Aorta (tissue), 5 donors: ENCODE measurements around the gene FAHD2B. TPM values are rescaled to one million over a fixed set of nuclear protein-coding genes. Genes with fewer than 3 reads are reported as not detected.
A peak's percentile ranks its signal among the peaks of the same experiment; 100 is the strongest.
"Not testable (repeated sequence)": the region's sequence is repeated elsewhere in the genome, so short reads cannot be mapped to it uniquely, and the experiment has no call there.

Experiments used
- ATAC-seq: fragments of 200-7000 bp; cut with Tn5 transposase; one replicate; pipeline ENCODE4 v1.9.1; 2022; ENCODE audit warnings: moderate library complexity; ENCODE audit not compliant: low FRiP score
- DNase-seq, 2 donors: peaks; one replicate each; pipeline ENCODE4 v3.0.0-alpha.2; 2020
- H3K27ac ChIP-seq, 2 donors: one replicate each; pipeline ENCODE4 v1.5.1; 2013; ENCODE audit warnings: low read length in 2 of 2, mild to moderate bottlenecking in 2 of 2, moderate library complexity in 2 of 2, control low read depth in 1 of 2, inconsistent platforms in 1 of 2, low read depth in 1 of 2
- H3K27me3 ChIP-seq, 2 donors: one replicate each; pipeline ENCODE4 v1.6.1; 2013; ENCODE audit warnings: control low read depth in 1 of 2, low read length in 1 of 2, mild to moderate bottlenecking in 1 of 2, moderate library complexity in 1 of 2; ENCODE audit not compliant: insufficient read depth in 2 of 2, control insufficient read depth in 1 of 2
- H3K36me3 ChIP-seq, 2 donors: one replicate each; pipeline ENCODE4 v1.6.1; 2013; ENCODE audit warnings: control low read depth in 1 of 2, low read length in 1 of 2, mild to moderate bottlenecking in 1 of 2; ENCODE audit not compliant: insufficient read depth in 2 of 2, control insufficient read depth in 1 of 2
- H3K4me1 ChIP-seq, 2 donors: one replicate each; pipeline ENCODE4 v1.6.1; 2013; ENCODE audit warnings: low read length in 2 of 2, control low read depth in 1 of 2, mild to moderate bottlenecking in 1 of 2, moderate library complexity in 1 of 2; ENCODE audit not compliant: insufficient read depth in 2 of 2, control insufficient read depth in 1 of 2
- H3K4me3 ChIP-seq, 2 donors: one replicate each; pipeline ENCODE4 v1.5.1; 2013; ENCODE audit warnings: low read length in 2 of 2, control low read depth in 1 of 2, mild to moderate bottlenecking in 1 of 2
- H3K9me3 ChIP-seq: one replicate; pipeline ENCODE4 v1.6.1; 2013; ENCODE audit warnings: mild to moderate bottlenecking, low read length; ENCODE audit not compliant: control insufficient read depth
- WGBS, 2 donors: extraction: QIAGEN DNeasy Blood & Tissue Kit; methylation state at CpG; one replicate each; pipeline ENCODE4 v1.1.7; 2013; 5-methylcytosine and 5-hydroxymethylcytosine counted together
- intact Hi-C, 2 donors: fragments of 100-400 bp; cut with DNase I; formaldehyde crosslinking; loops; one replicate each; pipeline versions ENCODE4 v1.14.2 to v1.15.0; 2022
- polyA plus RNA-seq, 2 donors: library from polyadenylated mRNA; stranded (reverse); fragments of 200-250 nt; gene quantifications; one replicate each; pipeline ENCODE4 v1.2.3, GENCODE V29; 2013
- total RNA-seq, 2 donors: library from RNA; stranded (reverse); fragmentation: NEBNext Ultra II Directional; extraction: Animal tissue kit (Norgen Biotek cat#: 25700); gene quantifications; one replicate each; pipeline ENCODE4 v1.2.1, GENCODE V29; 2021
- donor health status: healthy with polysubstance abuse.
- donor health status: Bipolar disorder and iron deficiency.
- donor health status: DM: no; HTN: no; CAD: no.
- donor health status: DM: no; HTN: no; CAD: no.
- donor health status: DM: yes; HTN: yes; CAD: no.

FAHD2B gene
- total and polyA plus RNA-seq, 4 donors, result 12.0 to 20.0 (median 13.9) TPM

GRCh38 chr2:97098786-97099372 is 4.2 kb upstream of the FAHD2B start:
- H3K9me3 ChIP-seq, H3K36me3 ChIP-seq, H3K4me3 ChIP-seq, H3K27ac ChIP-seq, intact Hi-C loops, H3K27me3 ChIP-seq, DNase-seq, ATAC-seq, H3K4me1 ChIP-seq: not testable (repeated sequence)
- 79 to 84% methylated on average over 3 of the region's 3 CpGs for WGBS, 2 donors

GRCh38 chr2:97095661-97096060 is 979 bp upstream of the FAHD2B start:
- intact Hi-C loops, result no loop called here
- Histone ChIP-seq H3K4me1 (no peaks in the 10 kb centered on the region), H3K4me3 (no peak overlapping the region), H3K27me3 (no peaks in the 10 kb centered on the region), H3K27ac (no peak overlapping the region), H3K9me3 (no peaks in the 10 kb centered on the region), H3K36me3 (no peaks in the 10 kb centered on the region)
- 81 to 83% methylated on average over 12 of the region's 12 CpGs for WGBS, 2 donors
- ATAC-seq, result no peak
- DNase-seq, result no peak

- H3K27me3 ChIP-seq, H3K27ac ChIP-seq, H3K4me3 ChIP-seq, H3K36me3 ChIP-seq, H3K9me3 ChIP-seq, H3K4me1 ChIP-seq, intact Hi-C loops, DNase-seq: not testable (repeated sequence)
- ATAC-seq, result peak; percentile 44
- 71 to 75% methylated on average over 4 to 5 of the region's 33 CpGs for WGBS, 2 donors
Measured at GRCh38 chr2:97093983-97094771, 505 bp downstream of the FAHD2B start.

DNA sequence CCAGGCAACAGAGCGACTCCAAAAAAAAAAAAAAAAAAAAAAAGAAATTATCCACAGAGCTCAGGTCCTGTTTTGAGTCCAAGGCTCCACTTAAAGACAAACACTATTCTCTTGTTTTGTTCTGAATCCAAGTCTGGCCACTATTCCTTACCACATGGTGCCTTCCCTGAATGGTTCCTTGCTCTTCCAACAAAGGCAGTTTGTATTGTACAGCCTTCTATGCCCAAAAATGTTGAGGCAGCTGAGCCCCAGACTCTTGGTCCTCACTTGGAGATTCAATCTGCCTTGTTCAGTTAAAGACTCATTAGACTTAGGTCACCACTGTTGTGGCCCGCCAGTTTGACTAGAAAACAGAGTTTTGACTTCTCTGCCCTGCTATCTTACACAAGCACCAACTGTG is 1.7 kb downstream of the FAHD2B start:
- intact Hi-C loops, ATAC-seq, H3K9me3 ChIP-seq, H3K36me3 ChIP-seq, DNase-seq, H3K4me3 ChIP-seq, H3K4me1 ChIP-seq, H3K27me3 ChIP-seq: not testable (repeated sequence)
- peak overlapping the region in 1 of 2 donors; percentile 25 for H3K27ac ChIP-seq
- 51 to 67% methylated on average over 2 of the region's 2 CpGs for WGBS, 2 donors

DNA sequence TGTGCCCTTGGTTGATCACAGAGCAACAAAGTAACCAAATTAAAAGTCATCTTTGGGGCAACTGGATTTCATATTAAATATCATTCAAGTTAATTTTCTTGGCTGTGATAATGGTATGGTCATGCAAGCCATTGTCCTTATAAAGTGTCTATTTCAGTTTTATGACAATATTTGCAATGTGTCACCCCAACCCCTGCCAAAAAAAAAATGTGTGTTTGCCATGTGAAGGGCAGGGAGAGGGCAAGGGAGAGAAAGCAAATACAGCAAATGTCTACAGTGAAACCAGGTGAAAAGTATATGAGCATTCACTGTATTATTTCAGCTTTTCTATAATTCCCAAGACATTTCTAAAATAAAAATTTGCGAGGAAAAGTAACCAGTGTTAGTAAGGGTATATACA is 6.0 kb downstream of the FAHD2B start:
- H3K27me3 ChIP-seq, DNase-seq, H3K9me3 ChIP-seq, H3K27ac ChIP-seq, intact Hi-C loops, ATAC-seq, H3K4me3 ChIP-seq, H3K36me3 ChIP-seq, H3K4me1 ChIP-seq: not testable (repeated sequence)
- 92 to 94% methylated on average over 1 of the region's 1 CpG for WGBS, 2 donors

GRCh38 chr2:97085093-97085492 is 9.6 kb downstream of the FAHD2B start:
- DNase-seq, H3K4me3 ChIP-seq, H3K4me1 ChIP-seq, intact Hi-C loops, H3K27ac ChIP-seq, H3K27me3 ChIP-seq, H3K9me3 ChIP-seq, H3K36me3 ChIP-seq: not testable (repeated sequence)
- ATAC-seq, result peak; percentile 58
- 81 to 88% methylated on average over 2 of the region's 7 CpGs for WGBS, 2 donors

DNA sequence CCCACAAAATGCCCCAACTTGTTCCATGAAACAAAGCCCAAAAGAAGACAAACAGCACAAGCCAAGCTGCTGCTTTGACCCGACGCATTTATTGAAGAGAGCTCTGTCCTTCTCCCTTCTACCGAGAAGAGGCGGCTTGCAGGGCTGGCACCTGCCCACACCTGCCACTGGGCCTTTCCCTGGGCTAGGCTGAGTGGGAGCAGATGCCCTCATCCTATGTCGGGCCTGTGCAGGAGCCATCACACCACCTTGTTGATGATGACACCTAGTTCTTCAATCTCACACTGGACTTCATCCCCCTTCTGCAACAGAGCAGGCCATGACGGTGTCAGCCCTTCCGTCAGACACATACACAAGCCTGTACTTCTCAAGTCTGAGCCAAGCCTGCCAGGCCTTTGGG is 11.2 kb downstream of the FAHD2B start:
- H3K36me3 ChIP-seq, H3K9me3 ChIP-seq, ATAC-seq, intact Hi-C loops, DNase-seq, H3K27ac ChIP-seq, H3K4me1 ChIP-seq, H3K27me3 ChIP-seq, H3K4me3 ChIP-seq: not testable (repeated sequence)
- 92% methylated on average over 7 of the region's 7 CpGs for WGBS, 2 donors

GRCh38 chr2:97082206-97082605 is 12.5 kb downstream of the FAHD2B start:
- ATAC-seq, intact Hi-C loops, H3K36me3 ChIP-seq: not testable (repeated sequence)

DNA sequence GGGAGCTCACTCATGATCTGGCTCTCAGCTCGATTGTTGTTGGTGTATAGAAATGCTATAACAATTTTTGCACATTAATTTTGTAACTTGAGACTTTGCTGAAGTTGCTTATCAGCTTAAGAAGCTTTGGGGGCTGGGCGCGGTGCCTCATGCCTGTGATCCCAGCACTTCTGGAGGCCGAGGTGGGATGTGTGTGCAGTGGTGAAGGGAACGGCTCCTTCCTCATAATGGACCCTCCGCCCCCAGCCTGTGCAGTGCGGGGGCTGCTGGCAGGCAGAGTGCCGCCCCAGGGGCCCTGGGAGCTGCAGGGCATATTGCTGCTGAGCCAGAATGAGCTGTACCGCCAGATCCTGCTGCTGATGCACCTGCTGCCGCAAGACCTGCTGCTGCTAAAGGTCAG is 13.8 kb downstream of the FAHD2B start:
- ATAC-seq, H3K27ac ChIP-seq, DNase-seq, H3K36me3 ChIP-seq, H3K9me3 ChIP-seq, H3K27me3 ChIP-seq, H3K4me3 ChIP-seq, H3K4me1 ChIP-seq, intact Hi-C loops: not testable (repeated sequence)
- 78 to 80% methylated on average over 7 to 8 of the region's 10 CpGs for WGBS, 2 donors

More at GRCh38 chr2:97082206-97082605, 12.5 kb downstream of the FAHD2B start:
- not testable (repeated sequence) for H3K4me1 ChIP-seq, H3K27ac ChIP-seq, DNase-seq, H3K27me3 ChIP-seq, H3K9me3 ChIP-seq, H3K4me3 ChIP-seq
- WGBS, 2 donors, result 56 to 65% methylated on average over 4 of the region's 9 CpGs
